Measurements from ENCODE around the gene LAPTM5. TPM values are rescaled to one million over a fixed set of nuclear protein-coding genes. Genes with fewer than 3 reads are reported as not detected.

LAPTM5 gene
- total RNA-seq, 1 experiment from 2014 or later, result 0.15 TPM

- no peak overlapping the region for H3K23ac ChIP-seq (ENCODE audit: insufficient read length, low read depth, low read length)
- H3K79me1 ChIP-seq (ENCODE audit: insufficient read depth, low read depth, low read length, poor library complexity, severe bottlenecking), result no peaks in the 10 kb centered on the region
- no peak overlapping the region for H3K4me2 ChIP-seq (ENCODE audit: insufficient read depth, insufficient read length, low read length)
- H3T11ph ChIP-seq (ENCODE audit: low read length), result no peak overlapping the region
- no peaks in the 10 kb centered on the region for H3K9me3 ChIP-seq (ENCODE audit: control insufficient read depth, low read depth, low read length)
- H3K9ac ChIP-seq (ENCODE audit: extremely low read depth, insufficient read length, low read length), result no peak overlapping the region
- Mint-ChIP-seq H3K27ac (no peak overlapping the region), H3K4me3 (peak overlapping the region in 1 of 2 experiments; percentile 4; a peak in 1 of 5 replicates), H3K4me1 (peaks cover 0 to 4% of the 10 kb centered on the region in 2 experiments; a peak in 1 of 4 replicates), H3K36me3 (ENCODE audit: insufficient read depth in 1 of 3, low read depth in 3 of 3) (peaks cover 4 to 14% (median 9%) of the 10 kb centered on the region in 3 experiments; a peak in 5 of 7 replicates), H3K9me3 (peaks cover 23 to 25% of the 10 kb centered on the region in 2 experiments), H3K27me3 (ENCODE audit: low read depth) (peaks cover 16% of the 10 kb centered on the region)
- H2BK20ac ChIP-seq (ENCODE audit: low read depth, low read length, poor library complexity, severe bottlenecking), result no peak overlapping the region
- no peak overlapping the region for H2BK5ac ChIP-seq (ENCODE audit: insufficient read length, low read length)
- DNase-seq, result no peak
- no CpG with 5 or more reads among the region's 8 CpGs for WGBS (ENCODE audit: extremely low coverage, insufficient read length, low lambda C conversion rate)
- no peaks in the 10 kb centered on the region for H4K20me1 ChIP-seq (ENCODE audit: control insufficient read depth, insufficient read depth, insufficient read length)
- no peak overlapping the region for H3K4ac ChIP-seq (ENCODE audit: low read depth, low read length)
- H3K23me2 ChIP-seq (ENCODE audit: insufficient read length, low read depth, low read length, poor library complexity, severe bottlenecking), result peaks cover 9% of the 10 kb centered on the region
- H2BK12ac ChIP-seq (ENCODE audit: insufficient read length, low read depth, low read length), result no peak overlapping the region
- H2BK15ac ChIP-seq (ENCODE audit: low read depth, low read length), result no peak overlapping the region
- TF ChIP-seq CTCF (conservative IDR thresholded peaks at IDR 0.05), result no peak
- no peaks in the 10 kb centered on the region for H3K27me3 ChIP-seq (ENCODE audit: insufficient read depth, low read length)
- no peak overlapping the region for H2AK5ac ChIP-seq (ENCODE audit: insufficient read length, low read length)
- no peak overlapping the region for H2AFZ ChIP-seq (ENCODE audit: low read length)
- H3K79me2 ChIP-seq (ENCODE audit: insufficient read depth, low read length), result no peaks in the 10 kb centered on the region
- H4K5ac ChIP-seq (ENCODE audit: insufficient read length, low read depth, low read length), result no peak overlapping the region
- no peak overlapping the region for H4K91ac ChIP-seq (ENCODE audit: insufficient read length, low read depth, low read length)
- no peaks in the 10 kb centered on the region for H3K4me1 ChIP-seq (ENCODE audit: insufficient read depth, low read length)
- no peak overlapping the region for H3K18ac ChIP-seq (ENCODE audit: insufficient read length, low read depth, low read length)
- H4K8ac ChIP-seq (replicated peaks; ENCODE audit: insufficient read length, low read depth, low read length), result no peak overlapping the region
- H2BK120ac ChIP-seq (ENCODE audit: low read depth, low read length, poor library complexity, severe bottlenecking), result no peak overlapping the region
- no peak overlapping the region for H3K14ac ChIP-seq (ENCODE audit: insufficient read depth, low read length)
- H3K56ac ChIP-seq (ENCODE audit: insufficient read length, low read depth, low read length), result no peak overlapping the region
- no peak overlapping the region for H3K27ac ChIP-seq (ENCODE audit: insufficient read length, low read depth, low read length)
Observed at GRCh38 chr1:30716646-30717045, 40.9 kb downstream of the LAPTM5 start.
